Memory B cell (primary cell): ENCODE measurements around the gene KCNC3.
A peak's percentile ranks its signal among the peaks of the same experiment; 100 is the strongest.

Experiments used
- ATAC-seq: fragments of 150-1000 bp; cut with Tn5 transposase; 2 replicates; pipeline ENCODE4 v1.10.0; 2021; ENCODE audit warnings: low read depth, mild to moderate bottlenecking, moderate library complexity
- DNase-seq, 2 donors: peaks; one replicate each; pipeline ENCODE4 v3.0.0; 2022; ENCODE audit warnings: low spot score in 2 of 2
- H3K27ac Mint-ChIP-seq: one replicate; pipeline ENCODE4 v1.8.0; 2022; ENCODE audit warnings: mild to moderate bottlenecking, moderate library complexity, mixed read lengths
- H3K27me3 Mint-ChIP-seq: one replicate; pipeline ENCODE4 v1.8.0; 2022; ENCODE audit warnings: mixed read lengths
- H3K36me3 Mint-ChIP-seq: one replicate; pipeline ENCODE4 v1.8.0; 2022; ENCODE audit warnings: mild to moderate bottlenecking, mixed read lengths
- H3K4me1 Mint-ChIP-seq: one replicate; pipeline ENCODE4 v1.8.0; 2022; ENCODE audit warnings: mixed read lengths
- H3K4me3 Mint-ChIP-seq: one replicate; pipeline ENCODE4 v1.8.0; 2022; ENCODE audit warnings: mild to moderate bottlenecking, moderate library complexity, mixed read lengths
- H3K9me3 Mint-ChIP-seq: one replicate; pipeline ENCODE4 v1.8.0; 2022; ENCODE audit warnings: mixed read lengths

KCNC3 gene

DNA sequence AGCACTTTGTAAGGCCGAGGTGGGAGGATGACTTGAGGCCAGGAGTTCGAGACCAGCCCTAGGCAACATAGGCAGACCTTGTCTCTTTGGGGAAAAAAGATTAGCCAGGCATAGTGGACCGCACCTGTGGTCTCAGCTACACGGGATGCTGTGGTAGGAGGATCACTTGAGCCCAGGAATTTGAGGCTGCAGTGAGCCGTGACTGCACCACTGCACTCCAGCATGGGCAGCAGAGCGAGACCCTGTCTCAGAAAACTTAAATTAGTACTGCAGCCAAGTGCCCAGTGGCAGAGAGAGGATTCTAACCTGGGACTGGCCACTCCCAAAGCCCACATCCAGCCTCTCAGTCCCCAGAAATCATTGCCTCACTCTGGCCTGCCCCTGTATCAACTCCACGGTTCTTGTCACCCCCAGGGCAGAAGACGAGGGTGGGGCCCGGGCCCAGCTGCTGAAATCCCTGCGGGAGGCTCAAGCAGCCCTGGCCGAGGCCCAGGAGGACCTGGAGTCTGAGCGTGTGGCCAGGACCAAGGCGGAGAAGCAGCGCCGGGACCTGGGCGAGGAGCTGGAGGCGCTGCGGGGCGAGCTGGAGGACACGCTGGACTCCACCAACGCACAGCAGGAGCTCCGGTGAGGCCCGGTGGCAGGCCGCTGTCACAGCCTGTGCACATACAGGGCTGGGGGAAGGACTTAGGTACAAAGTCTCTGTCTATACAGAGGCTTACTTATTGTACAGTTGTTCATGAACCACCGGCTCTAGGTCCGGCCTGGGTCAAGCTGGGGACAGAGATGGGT, 53.4 kb downstream of the KCNC3 start:
- H3K27me3 Mint-ChIP-seq: peaks cover 12% of the 10 kb centered on the region
- ATAC-seq (no peak), DNase-seq (no peak)
- no peak overlapping the region for H3K27ac Mint-ChIP-seq
- H3K9me3 Mint-ChIP-seq: no peaks in the 10 kb centered on the region
- H3K4me3 Mint-ChIP-seq: no peak overlapping the region
- H3K36me3 Mint-ChIP-seq: no peaks in the 10 kb centered on the region
- no peaks in the 10 kb centered on the region for H3K4me1 Mint-ChIP-seq

GRCh38 chr19:50273821-50274220, 55.4 kb downstream of the KCNC3 start:
- H3K4me3 Mint-ChIP-seq: no peak overlapping the region
- no peak for DNase-seq
- no peaks in the 10 kb centered on the region for H3K36me3 Mint-ChIP-seq
- H3K27me3 Mint-ChIP-seq: peaks cover 12% of the 10 kb centered on the region
- no peak for ATAC-seq
- no peak overlapping the region for H3K27ac Mint-ChIP-seq
- H3K9me3 Mint-ChIP-seq: no peaks in the 10 kb centered on the region
- no peaks in the 10 kb centered on the region for H3K4me1 Mint-ChIP-seq

DNA sequence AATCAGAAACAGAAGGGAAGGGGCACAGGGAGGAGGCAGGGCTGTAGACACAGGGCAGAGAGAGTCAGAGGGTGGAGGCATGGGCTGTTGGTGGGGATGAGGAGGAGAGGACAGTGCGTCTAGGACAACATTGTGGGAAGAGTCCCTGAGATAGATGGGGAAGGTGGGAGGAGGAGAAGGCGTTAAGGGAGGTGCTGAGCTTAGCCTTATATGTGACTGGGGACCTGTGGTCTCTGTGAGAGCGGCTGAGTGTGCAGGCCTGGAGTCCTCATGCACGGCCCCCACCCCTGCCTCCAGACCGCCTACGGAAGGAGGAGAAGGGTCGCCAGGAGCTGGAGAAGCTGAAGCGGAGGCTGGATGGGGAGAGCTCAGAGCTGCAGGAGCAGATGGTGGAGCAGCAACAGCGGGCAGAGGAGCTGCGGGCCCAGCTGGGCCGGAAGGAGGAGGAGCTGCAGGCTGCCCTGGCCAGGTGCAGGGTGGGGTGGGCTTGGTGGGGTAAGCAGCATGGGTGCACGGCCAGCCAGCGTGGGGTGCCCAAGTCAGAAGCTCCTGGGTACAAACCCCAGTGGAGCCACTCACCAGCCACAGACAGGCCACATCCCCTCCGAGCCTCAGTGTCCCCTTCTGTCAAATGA, 56.8 kb downstream of the KCNC3 start:
- peaks cover 17% of the 10 kb centered on the region for H3K27me3 Mint-ChIP-seq
- no peak overlapping the region for H3K27ac Mint-ChIP-seq
- H3K9me3 Mint-ChIP-seq: peaks cover 1% of the 10 kb centered on the region
- H3K4me3 Mint-ChIP-seq: no peak overlapping the region
- DNase-seq: no peak
- no peaks in the 10 kb centered on the region for H3K4me1 Mint-ChIP-seq
- no peaks in the 10 kb centered on the region for H3K36me3 Mint-ChIP-seq
- no peak for ATAC-seq

DNA sequence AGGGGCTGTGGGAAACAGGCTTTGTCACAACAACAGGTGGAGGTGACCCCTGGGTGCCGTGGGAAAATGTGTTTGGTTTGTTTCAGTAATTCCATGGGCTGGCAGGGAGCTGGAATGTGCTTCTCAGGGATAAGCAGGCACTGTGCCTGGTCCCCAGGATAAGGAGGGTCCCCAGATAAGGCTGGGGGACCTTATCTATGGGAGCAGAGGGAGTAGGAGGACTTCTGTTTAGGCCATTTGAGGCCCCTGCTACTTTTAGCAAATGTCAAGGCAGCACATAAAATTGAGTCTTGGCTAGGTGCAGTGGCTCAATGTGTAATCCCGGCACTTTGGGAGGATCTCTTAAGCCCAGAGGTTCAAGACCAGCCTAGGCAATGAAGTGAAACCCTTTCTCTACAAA, 59.5 kb downstream of the KCNC3 start:
- ATAC-seq (no peak), DNase-seq (no peak)
- H3K4me1 Mint-ChIP-seq: peaks cover 4% of the 10 kb centered on the region
- no peak overlapping the region for H3K4me3 Mint-ChIP-seq
- no peak overlapping the region for H3K27ac Mint-ChIP-seq
- H3K9me3 Mint-ChIP-seq: peaks cover 1% of the 10 kb centered on the region
- peaks cover 23% of the 10 kb centered on the region for H3K27me3 Mint-ChIP-seq
- H3K36me3 Mint-ChIP-seq: no peaks in the 10 kb centered on the region

GRCh38 chr19:50268501-50268900, 60.7 kb downstream of the KCNC3 start:
- H3K27ac Mint-ChIP-seq: no peak overlapping the region
- no peak for ATAC-seq
- H3K27me3 Mint-ChIP-seq: peaks cover 24% of the 10 kb centered on the region

DNA sequence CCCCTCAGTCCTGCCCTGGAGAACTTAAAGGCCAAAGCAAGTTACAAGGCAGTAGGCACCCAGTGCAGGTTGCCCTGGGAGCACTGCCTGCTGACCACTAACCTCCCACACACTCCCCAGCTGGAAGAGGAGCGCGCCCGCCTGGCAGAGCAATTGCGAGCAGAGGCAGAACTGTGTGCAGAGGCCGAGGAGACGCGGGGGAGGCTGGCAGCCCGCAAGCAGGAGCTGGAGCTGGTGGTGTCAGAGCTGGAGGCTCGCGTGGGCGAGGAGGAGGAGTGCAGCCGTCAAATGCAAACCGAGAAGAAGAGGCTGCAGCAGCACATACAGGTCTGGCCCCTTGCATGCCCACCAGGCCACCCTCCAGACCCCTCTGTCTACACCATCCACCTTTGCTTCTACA, 61.1 kb downstream of the KCNC3 start:
- Mint-ChIP-seq H3K4me3 (no peak overlapping the region), H3K4me1 (peaks cover 4% of the 10 kb centered on the region), H3K27me3 (peaks cover 24% of the 10 kb centered on the region), H3K9me3 (peaks cover 1% of the 10 kb centered on the region), H3K36me3 (no peaks in the 10 kb centered on the region), H3K27ac (no peak overlapping the region)
- no peak for ATAC-seq
- no peak for DNase-seq

More at GRCh38 chr19:50268501-50268900, 60.7 kb downstream of the KCNC3 start:
- no peak for DNase-seq
- peaks cover 4% of the 10 kb centered on the region for H3K4me1 Mint-ChIP-seq
- H3K36me3 Mint-ChIP-seq: no peaks in the 10 kb centered on the region
- no peak overlapping the region for H3K4me3 Mint-ChIP-seq
- peaks cover 1% of the 10 kb centered on the region for H3K9me3 Mint-ChIP-seq

GRCh38 chr19:50266896-50267295, 62.3 kb downstream of the KCNC3 start:
- DNase-seq: no peak
- H3K27ac Mint-ChIP-seq: no peak overlapping the region
- ATAC-seq: peak; percentile 44

GRCh38 chr19:50266041-50266440, 63.1 kb downstream of the KCNC3 start:
- H3K4me1 Mint-ChIP-seq: peaks cover 4% of the 10 kb centered on the region
- H3K4me3 Mint-ChIP-seq: no peak overlapping the region
- H3K36me3 Mint-ChIP-seq: no peaks in the 10 kb centered on the region
- H3K9me3 Mint-ChIP-seq: peaks cover 1% of the 10 kb centered on the region
- no peak overlapping the region for H3K27ac Mint-ChIP-seq
- peaks cover 17% of the 10 kb centered on the region for H3K27me3 Mint-ChIP-seq
- DNase-seq: no peak
- no peak for ATAC-seq

More at GRCh38 chr19:50266896-50267295, 62.3 kb downstream of the KCNC3 start:
- H3K4me1 Mint-ChIP-seq: peaks cover 4% of the 10 kb centered on the region
- peaks cover 1% of the 10 kb centered on the region for H3K9me3 Mint-ChIP-seq
- H3K36me3 Mint-ChIP-seq: no peaks in the 10 kb centered on the region
- H3K27me3 Mint-ChIP-seq: peaks cover 22% of the 10 kb centered on the region
- H3K4me3 Mint-ChIP-seq: no peak overlapping the region

- Mint-ChIP-seq H3K4me1 (peaks cover 4% of the 10 kb centered on the region), H3K4me3 (no peak overlapping the region), H3K9me3 (peaks cover 1% of the 10 kb centered on the region), H3K27me3 (peaks cover 17% of the 10 kb centered on the region), H3K27ac (no peak overlapping the region), H3K36me3 (no peaks in the 10 kb centered on the region)
- no peak for ATAC-seq
- DNase-seq: no peak
These were observed 64.5 kb downstream of the KCNC3 start for GRCh38 chr19:50264483-50265186.

GRCh38 chr19:50263176-50263575, 66.0 kb downstream of the KCNC3 start:
- ATAC-seq (no peak), DNase-seq (no peak)
- peaks cover 16% of the 10 kb centered on the region for H3K27me3 Mint-ChIP-seq
- H3K4me1 Mint-ChIP-seq: peaks cover 4% of the 10 kb centered on the region
- no peak overlapping the region for H3K4me3 Mint-ChIP-seq
- H3K9me3 Mint-ChIP-seq: peaks cover 1% of the 10 kb centered on the region
- H3K36me3 Mint-ChIP-seq: no peaks in the 10 kb centered on the region
- H3K27ac Mint-ChIP-seq: no peak overlapping the region
